Vagina (tissue), 2 donors: ENCODE measurements around the gene ADARB2. TPM values are rescaled to one million over a fixed set of nuclear protein-coding genes. Genes with fewer than 3 reads are reported as not detected.

Source experiments
- DNase-seq, 2 donors: peaks; one replicate each; pipeline ENCODE4 v3.0.0-alpha.2; 2017; ENCODE audit errors: extremely low spot score in 2 of 2
- H3K27ac ChIP-seq: fragments of 200-600 bp; sonication (generic); one replicate; pipeline ENCODE4 v1.5.1; 2019
- H3K27me3 ChIP-seq: fragments of 200-600 bp; sonication (generic); one replicate; pipeline ENCODE4 v1.5.1; 2019
- H3K36me3 ChIP-seq, 2 donors: fragments of 200-600 bp; sonication (generic); one replicate each; pipeline ENCODE4 v1.5.1; 2017 to 2019
- H3K4me1 ChIP-seq: fragments of 200-600 bp; sonication (generic); one replicate; pipeline ENCODE4 v1.5.1; 2019
- H3K4me3 ChIP-seq, 2 donors: fragments of 200-600 bp; sonication (generic); 1 replicate in 1 of 2; 2 replicates in 1 of 2; pipeline ENCODE4 v1.5.1; 2016 to 2019
- H3K9me3 ChIP-seq: fragments of 200-600 bp; sonication (generic); one replicate; pipeline ENCODE4 v1.5.1; 2019
- POLR2A ChIP-seq, 2 donors: fragments of 450-650 bp; IDR thresholded peaks; one replicate each; pipeline ENCODE4 v1.6.1; 2017; ENCODE audit warnings: antibody characterized with exemption in 2 of 2, mild to moderate bottlenecking in 2 of 2, moderate library complexity in 2 of 2
- POLR2AphosphoS5 ChIP-seq, 2 donors: sonication (generic); formaldehyde crosslinking; IDR thresholded peaks; one replicate each; pipeline ENCODE4 v1.9.0; 2017; ENCODE audit warnings: antibody characterized with exemption in 2 of 2, mild to moderate bottlenecking in 2 of 2, low read depth in 1 of 2; ENCODE audit not compliant: insufficient read depth in 1 of 2
- intact Hi-C: fragments of 100-400 bp; cut with DNase I; formaldehyde crosslinking; loops from one replicate; pipeline ENCODE4 v1.15.1; 2023
- total RNA-seq: library from RNA; depleted of rRNA; stranded (reverse); fragments of >200 nt; gene quantifications from one replicate; pipeline ENCODE4 v1.2.3, GENCODE V29; 2016
- TF ChIP-seq, protein P1 (sequence below), 3 experiments: fragments of 450-650 bp in 2 of 3; fragments of 200-600 bp in 1 of 3; sonication (generic) in 1 of 3; IDR thresholded peaks; one replicate each; pipeline ENCODE4 v1.5.1; 2017 to 2019; ENCODE audit warnings: antibody characterized with exemption in 3 of 3, mild to moderate bottlenecking in 2 of 3, moderate library complexity in 2 of 3

ADARB2 gene
- total RNA-seq, 1 donor from 2014 or later, result 3.4 TPM

DNA sequence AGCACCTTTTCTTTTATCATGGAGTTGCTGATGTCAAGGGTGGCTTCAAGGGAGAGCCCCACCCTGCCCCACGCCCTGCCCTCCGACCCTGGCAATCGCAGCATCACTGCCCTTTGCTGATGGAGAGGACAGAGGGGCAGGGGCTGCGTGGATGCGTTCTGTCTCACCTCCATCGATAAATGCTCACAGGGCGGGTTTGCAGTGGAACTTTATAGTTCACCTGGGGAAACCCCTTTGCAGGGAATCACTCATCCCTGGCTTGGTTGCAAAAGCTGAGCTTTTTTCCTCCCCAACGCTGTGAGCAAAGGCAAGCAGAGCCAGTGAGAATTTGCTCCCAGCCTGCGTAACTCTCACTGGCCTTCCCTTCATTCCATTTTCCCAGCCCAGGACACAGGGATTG lies 504.3 kb downstream of the ADARB2 start:
- Histone ChIP-seq H3K9me3 (no peaks in the 10 kb centered on the region), H3K27ac (no peak overlapping the region), H3K4me3 (no peak overlapping the region), H3K27me3 (no peaks in the 10 kb centered on the region), H3K4me1 (no peaks in the 10 kb centered on the region), H3K36me3 (no peaks in the 10 kb centered on the region)
- DNase-seq, result peak in 1 of 2 donors; percentile 52
- intact Hi-C loops, result no loop called here
- TF ChIP-seq POLR2AphosphoS5 (IDR thresholded peaks at IDR 0.05; ENCODE audit: insufficient read depth in 1 of 2, low read depth in 1 of 2) (no peak), POLR2A (IDR thresholded peaks at IDR 0.05) (no peak)
- TF ChIP-seq, protein P1, sequence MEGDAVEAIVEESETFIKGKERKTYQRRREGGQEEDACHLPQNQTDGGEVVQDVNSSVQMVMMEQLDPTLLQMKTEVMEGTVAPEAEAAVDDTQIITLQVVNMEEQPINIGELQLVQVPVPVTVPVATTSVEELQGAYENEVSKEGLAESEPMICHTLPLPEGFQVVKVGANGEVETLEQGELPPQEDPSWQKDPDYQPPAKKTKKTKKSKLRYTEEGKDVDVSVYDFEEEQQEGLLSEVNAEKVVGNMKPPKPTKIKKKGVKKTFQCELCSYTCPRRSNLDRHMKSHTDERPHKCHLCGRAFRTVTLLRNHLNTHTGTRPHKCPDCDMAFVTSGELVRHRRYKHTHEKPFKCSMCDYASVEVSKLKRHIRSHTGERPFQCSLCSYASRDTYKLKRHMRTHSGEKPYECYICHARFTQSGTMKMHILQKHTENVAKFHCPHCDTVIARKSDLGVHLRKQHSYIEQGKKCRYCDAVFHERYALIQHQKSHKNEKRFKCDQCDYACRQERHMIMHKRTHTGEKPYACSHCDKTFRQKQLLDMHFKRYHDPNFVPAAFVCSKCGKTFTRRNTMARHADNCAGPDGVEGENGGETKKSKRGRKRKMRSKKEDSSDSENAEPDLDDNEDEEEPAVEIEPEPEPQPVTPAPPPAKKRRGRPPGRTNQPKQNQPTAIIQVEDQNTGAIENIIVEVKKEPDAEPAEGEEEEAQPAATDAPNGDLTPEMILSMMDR (IDR thresholded peaks at IDR 0.05), result no peak

DNA sequence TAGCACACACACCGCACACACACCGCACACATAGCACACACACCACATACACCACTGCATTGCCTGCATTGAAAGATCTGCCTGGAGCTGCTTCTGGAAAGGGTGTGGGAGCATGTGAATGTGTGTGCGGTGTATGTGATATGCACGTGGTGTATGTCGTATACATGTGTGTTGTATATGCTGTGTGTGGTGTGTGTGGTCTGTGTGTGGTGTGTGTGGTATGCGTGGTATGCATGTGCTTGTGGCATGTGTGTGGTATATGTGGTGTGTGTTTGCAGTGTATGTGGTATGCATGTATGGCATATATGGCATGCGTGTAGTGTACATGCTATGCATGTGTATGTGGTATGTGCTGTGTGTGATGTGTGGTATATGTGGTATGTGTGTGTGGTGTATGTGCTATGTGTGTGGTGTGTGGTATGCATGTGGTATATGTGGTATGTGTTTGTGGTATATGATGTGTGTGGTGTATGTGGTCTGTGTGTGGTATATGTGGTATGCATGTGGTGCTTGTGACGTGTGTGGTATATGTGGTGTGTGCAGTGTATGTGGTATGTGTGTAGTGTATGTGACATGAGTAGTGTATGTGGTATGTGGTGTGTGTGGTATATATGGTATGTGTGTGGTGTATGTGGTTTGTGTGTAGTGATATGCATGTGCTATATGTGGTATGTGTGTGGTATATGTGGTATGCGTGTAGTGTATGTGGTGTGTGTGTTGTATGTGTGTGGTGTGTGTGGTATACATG lies 505.0 kb downstream of the ADARB2 start:
- no peak for DNase-seq
- Histone ChIP-seq H3K4me1 (no peaks in the 10 kb centered on the region), H3K9me3 (no peaks in the 10 kb centered on the region), H3K4me3 (no peak overlapping the region), H3K27me3 (no peaks in the 10 kb centered on the region), H3K36me3 (no peaks in the 10 kb centered on the region), H3K27ac (no peak overlapping the region)
- TF ChIP-seq, protein P1 (IDR thresholded peaks at IDR 0.05), result no peak
- TF ChIP-seq POLR2AphosphoS5 (IDR thresholded peaks at IDR 0.05; ENCODE audit: insufficient read depth in 1 of 2, low read depth in 1 of 2), result no peak
- no peak for TF ChIP-seq POLR2A (IDR thresholded peaks at IDR 0.05)
- intact Hi-C loops, result no loop called here

DNA sequence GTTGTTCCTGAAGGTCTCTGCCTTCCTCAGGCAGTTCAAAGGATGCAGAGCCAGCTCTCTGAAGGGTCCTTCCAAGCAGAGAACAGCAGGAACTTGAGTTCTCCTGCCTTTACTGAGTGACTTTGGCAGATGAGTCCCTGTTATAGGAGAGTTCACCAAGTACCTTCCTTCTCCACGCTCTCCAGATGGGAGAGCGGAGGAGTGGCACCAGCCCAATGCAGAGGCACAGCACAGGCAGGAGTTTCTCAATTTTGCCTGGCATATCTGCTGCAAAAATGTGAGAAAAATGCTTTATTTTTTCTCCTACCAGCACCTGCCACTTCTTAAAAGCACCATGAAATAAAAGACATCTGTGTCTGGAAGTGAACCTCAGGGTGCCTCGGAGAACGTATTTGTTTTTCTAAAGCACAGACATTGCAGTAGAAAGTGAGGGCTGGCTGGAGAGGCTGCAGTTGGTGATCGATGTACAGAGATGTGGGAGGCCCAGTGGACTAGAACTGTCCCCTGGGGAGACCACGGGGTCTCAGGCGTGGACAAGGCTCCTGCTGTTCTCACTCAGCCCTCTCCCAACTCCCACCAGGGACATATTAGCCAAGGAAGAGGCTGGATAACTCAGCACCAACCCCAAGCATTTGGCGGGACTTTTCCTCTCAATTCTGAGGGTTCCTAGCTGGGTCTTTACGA lies 506.6 kb downstream of the ADARB2 start:
- DNase-seq, result no peak
- Histone ChIP-seq H3K27ac (no peak overlapping the region), H3K27me3 (no peaks in the 10 kb centered on the region), H3K4me3 (no peak overlapping the region), H3K36me3 (no peaks in the 10 kb centered on the region), H3K9me3 (no peaks in the 10 kb centered on the region), H3K4me1 (no peaks in the 10 kb centered on the region)
- TF ChIP-seq POLR2AphosphoS5 (IDR thresholded peaks at IDR 0.05; ENCODE audit: insufficient read depth in 1 of 2, low read depth in 1 of 2) (no peak), POLR2A (IDR thresholded peaks at IDR 0.05) (no peak)
- TF ChIP-seq, protein P1 (IDR thresholded peaks at IDR 0.05), result no peak
- intact Hi-C loops, result no loop called here

DNA sequence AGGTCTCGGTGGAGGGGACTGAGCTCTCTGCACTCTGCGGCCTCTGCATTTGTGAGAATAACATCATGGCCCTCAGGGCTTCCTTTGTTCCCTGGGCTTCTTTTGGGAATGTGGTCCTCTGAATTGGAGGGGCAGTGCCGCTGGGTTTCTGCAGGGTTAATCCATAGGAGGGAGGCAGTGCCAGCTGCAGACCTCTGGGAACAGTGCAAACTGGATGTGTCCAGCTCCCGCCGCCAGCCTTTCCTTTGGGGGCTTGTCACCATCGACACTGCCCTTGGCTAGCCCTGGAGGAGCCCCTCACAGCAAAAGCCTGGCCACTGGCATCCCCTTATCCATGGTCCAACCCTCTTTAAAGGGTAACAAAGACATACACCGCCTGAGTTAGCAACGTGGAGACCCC lies 507.2 kb downstream of the ADARB2 start:
- Histone ChIP-seq H3K27ac (no peak overlapping the region), H3K27me3 (no peaks in the 10 kb centered on the region), H3K4me3 (no peak overlapping the region), H3K36me3 (no peaks in the 10 kb centered on the region), H3K9me3 (no peaks in the 10 kb centered on the region), H3K4me1 (no peaks in the 10 kb centered on the region)
- DNase-seq, result no peak
- intact Hi-C loops, result no loop called here
- TF ChIP-seq, protein P1 (IDR thresholded peaks at IDR 0.05), result no peak
- TF ChIP-seq POLR2A (IDR thresholded peaks at IDR 0.05) (no peak), POLR2AphosphoS5 (IDR thresholded peaks at IDR 0.05; ENCODE audit: insufficient read depth in 1 of 2, low read depth in 1 of 2) (no peak)

DNA sequence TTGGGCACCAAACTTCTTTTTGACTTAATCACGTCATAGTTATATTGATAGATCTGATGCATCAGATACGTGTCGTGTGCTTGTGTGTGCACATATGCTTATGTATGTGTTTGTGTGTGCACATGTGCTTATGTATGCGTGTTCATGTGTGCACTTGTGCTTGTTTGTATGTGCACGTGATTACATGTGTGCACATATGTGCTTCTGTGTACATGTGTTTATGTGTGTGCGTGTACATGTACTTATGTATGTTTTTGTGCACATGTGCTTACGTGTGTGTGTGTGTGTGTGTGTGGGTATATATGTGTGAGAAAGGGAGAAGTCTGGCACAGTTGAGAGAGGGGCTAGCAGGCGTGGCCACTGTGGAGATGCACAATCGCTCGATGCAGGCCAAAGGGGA lies 507.8 kb downstream of the ADARB2 start:
- no peak overlapping the region for H3K27ac ChIP-seq
- no peaks in the 10 kb centered on the region for H3K4me1 ChIP-seq
- intact Hi-C loops, result no loop called here
- TF ChIP-seq, protein P1 (IDR thresholded peaks at IDR 0.05), result no peak
- TF ChIP-seq POLR2AphosphoS5 (IDR thresholded peaks at IDR 0.05; ENCODE audit: insufficient read depth in 1 of 2, low read depth in 1 of 2) (no peak), POLR2A (IDR thresholded peaks at IDR 0.05) (no peak)
- no peak for DNase-seq
- H3K27me3 ChIP-seq, result no peaks in the 10 kb centered on the region
- H3K9me3 ChIP-seq, result no peaks in the 10 kb centered on the region
- no peaks in the 10 kb centered on the region for H3K36me3 ChIP-seq
- H3K4me3 ChIP-seq, result no peak overlapping the region
